OCI-LY1 (cell line): ENCODE data around the gene HSF5.

Source experiments
- CTCF ChIP-seq: fragments of 200-600 bp; sonication (generic), shearing (Covaris generic); IDR thresholded peaks from 2 replicates; pipeline ENCODE4 v1.5.1; 2017; ENCODE audit warnings: mild to moderate bottlenecking, antibody characterized with exemption, low read length, moderate library complexity, mixed read lengths
- EZH2 ChIP-seq: fragments of 200-600 bp; sonication (generic), shearing (Covaris generic); IDR thresholded peaks from 2 replicates; pipeline ENCODE4 v1.8.0; 2017; ENCODE audit warnings: borderline replicate concordance, mixed run types, mild to moderate bottlenecking, antibody characterized with exemption, low read length, moderate library complexity, mixed read lengths

GRCh38 chr17:58412064-58412703 lies 76.0 kb downstream of the HSF5 start:
- TF ChIP-seq CTCF (no peak), EZH2 (no peak)
